Vagina (tissue), 2 donors: ENCODE data around the gene IMP3.

Experiments used
- CTCF ChIP-seq, 3 experiments: fragments of 450-650 bp in 2 of 3; fragments of 200-600 bp in 1 of 3; sonication (generic) in 1 of 3; IDR thresholded peaks; one replicate each; pipeline ENCODE4 v1.5.1; 2017 to 2019; ENCODE audit warnings: antibody characterized with exemption in 3 of 3, mild to moderate bottlenecking in 2 of 3, moderate library complexity in 2 of 3
- POLR2A ChIP-seq, 2 donors: fragments of 450-650 bp; IDR thresholded peaks; one replicate each; pipeline ENCODE4 v1.6.1; 2017; ENCODE audit warnings: antibody characterized with exemption in 2 of 2, mild to moderate bottlenecking in 2 of 2, moderate library complexity in 2 of 2
- POLR2AphosphoS5 ChIP-seq, 2 donors: sonication (generic); formaldehyde crosslinking; IDR thresholded peaks; one replicate each; pipeline ENCODE4 v1.9.0; 2017; ENCODE audit warnings: antibody characterized with exemption in 2 of 2, mild to moderate bottlenecking in 2 of 2, low read depth in 1 of 2; ENCODE audit not compliant: insufficient read depth in 1 of 2

GRCh38 chr15:75685195-75685594 is 45.2 kb upstream of the IMP3 start:
- TF ChIP-seq POLR2AphosphoS5 (IDR thresholded peaks at IDR 0.05; ENCODE audit: insufficient read depth in 1 of 2, low read depth in 1 of 2) (no peak), POLR2A (IDR thresholded peaks at IDR 0.05) (no peak), CTCF (IDR thresholded peaks at IDR 0.05) (no peak)
